Neuronal stem cell (in vitro differentiated cells): ENCODE results near the gene CPNE7.

ENCODE experiments used
- DNase-seq: peaks from one replicate; pipeline ENCODE4 v3.0.0-alpha.2; 2013; ENCODE audit warnings: low spot score
- H2AFZ ChIP-seq: one replicate; pipeline ENCODE4 v1.6.1; 2013; ENCODE audit warnings: mild to moderate bottlenecking, low read length, inconsistent platforms
- H2AK5ac ChIP-seq: 2 replicates; pipeline ENCODE4 v1.6.1; 2013; ENCODE audit warnings: low read depth, mild to moderate bottlenecking, inconsistent platforms, low read length, moderate library complexity, mixed read lengths
- H2BK120ac ChIP-seq: 2 replicates; pipeline ENCODE4 v1.6.1; 2013; ENCODE audit warnings: low read depth, mild to moderate bottlenecking, inconsistent platforms, low read length, moderate library complexity, mixed read lengths
- H2BK12ac ChIP-seq: one replicate; pipeline ENCODE4 v1.6.1; 2013; ENCODE audit warnings: low read length, inconsistent platforms
- H2BK15ac ChIP-seq: 2 replicates; pipeline ENCODE4 v1.6.1; 2013; ENCODE audit warnings: mild to moderate bottlenecking, low read length, inconsistent platforms, mixed read lengths
- H2BK5ac ChIP-seq: one replicate; pipeline ENCODE4 v1.6.1; 2013; ENCODE audit warnings: inconsistent platforms, mild to moderate bottlenecking, low read length, moderate library complexity
- H3K14ac ChIP-seq: one replicate; pipeline ENCODE4 v1.6.1; 2013; ENCODE audit warnings: low read length, inconsistent platforms
- H3K18ac ChIP-seq: 2 replicates; pipeline ENCODE4 v1.6.1; 2013; ENCODE audit warnings: low read length, inconsistent platforms
- H3K23ac ChIP-seq: 2 replicates; pipeline ENCODE4 v1.6.1; 2013; ENCODE audit warnings: low read depth, mild to moderate bottlenecking, mixed read lengths, low read length, inconsistent platforms; ENCODE audit not compliant: poor library complexity
- H3K27ac ChIP-seq: replicated peaks from 3 replicates; pipeline ENCODE4 v1.5.1; 2013; ENCODE audit warnings: low read length, inconsistent platforms
- H3K27me3 ChIP-seq, 3 experiments: 2 replicates each; pipeline ENCODE4 v1.6.1; 2013; ENCODE audit warnings: low read length in 3 of 3, mild to moderate bottlenecking in 2 of 3, inconsistent platforms in 1 of 3, low read depth in 1 of 3, mixed read lengths in 1 of 3, moderate library complexity in 1 of 3; ENCODE audit not compliant: control insufficient read depth in 3 of 3, insufficient read depth in 3 of 3
- H3K36me3 ChIP-seq, 2 donors: replicated peaks in 1 of 2; 2 replicates each; pipeline ENCODE4 v1.6.1; 2013; ENCODE audit warnings: low read length in 2 of 2; ENCODE audit not compliant: control insufficient read depth in 2 of 2, insufficient read depth in 2 of 2
- H3K4ac ChIP-seq: 2 replicates; pipeline ENCODE4 v1.6.1; 2013; ENCODE audit warnings: inconsistent platforms, mild to moderate bottlenecking, low read length, moderate library complexity
- H3K4me1 ChIP-seq, 2 donors: 1 replicate in 1 of 2; 2 replicates in 1 of 2; pipeline ENCODE4 v1.6.1; 2013; ENCODE audit warnings: low read length in 2 of 2, low read depth in 1 of 2; ENCODE audit not compliant: control insufficient read depth in 2 of 2, insufficient read depth in 1 of 2
- H3K4me2 ChIP-seq: one replicate; pipeline ENCODE4 v1.6.1; 2013; ENCODE audit warnings: mild to moderate bottlenecking, low read length, inconsistent platforms; ENCODE audit not compliant: insufficient read depth, poor library complexity, severe bottlenecking
- H3K4me3 ChIP-seq, 2 donors: 2 replicates each; pipeline ENCODE4 v1.5.1; 2013; ENCODE audit warnings: low read length in 2 of 2, mild to moderate bottlenecking in 2 of 2, inconsistent platforms in 1 of 2, moderate library complexity in 1 of 2
- H3K79me1 ChIP-seq: one replicate; pipeline ENCODE4 v1.6.1; 2013; ENCODE audit warnings: low read depth, mild to moderate bottlenecking, inconsistent platforms, low read length, moderate library complexity
- H3K9ac ChIP-seq: one replicate; pipeline ENCODE4 v1.6.1; 2013; ENCODE audit warnings: mild to moderate bottlenecking, low read depth, low read length, inconsistent platforms; ENCODE audit not compliant: poor library complexity
- H3K9me3 ChIP-seq, 2 donors: replicated peaks in 1 of 2; 2 replicates each; pipeline versions ENCODE3 to v1.6.1; 2013; ENCODE audit warnings: low read length in 2 of 2, mild to moderate bottlenecking in 2 of 2, inconsistent platforms in 1 of 2, low read depth in 1 of 2, mixed read lengths in 1 of 2, moderate library complexity in 1 of 2; ENCODE audit not compliant: control insufficient read depth in 2 of 2, insufficient read depth in 1 of 2
- H4K8ac ChIP-seq: one replicate; pipeline ENCODE4 v1.6.1; 2013; ENCODE audit warnings: low read depth, mild to moderate bottlenecking, inconsistent platforms, low read length, moderate library complexity
- H4K91ac ChIP-seq: one replicate; pipeline ENCODE4 v1.6.1; 2013; ENCODE audit warnings: low read length, low read depth, mild to moderate bottlenecking, inconsistent platforms; ENCODE audit not compliant: poor library complexity
- WGBS, 2 donors: extraction: QIAGEN DNeasy Blood & Tissue Kit; methylation state at CpG; one replicate each; pipeline ENCODE4 v1.1.7; 2013; ENCODE audit warnings: missing lambda C conversion rate in 2 of 2, mixed read lengths in 1 of 2; ENCODE audit not compliant: insufficient read length in 2 of 2, insufficient replicate concordance in 1 of 2; ENCODE audit errors: extremely low coverage in 2 of 2; 5-methylcytosine and 5-hydroxymethylcytosine counted together

CPNE7 gene

DNA sequence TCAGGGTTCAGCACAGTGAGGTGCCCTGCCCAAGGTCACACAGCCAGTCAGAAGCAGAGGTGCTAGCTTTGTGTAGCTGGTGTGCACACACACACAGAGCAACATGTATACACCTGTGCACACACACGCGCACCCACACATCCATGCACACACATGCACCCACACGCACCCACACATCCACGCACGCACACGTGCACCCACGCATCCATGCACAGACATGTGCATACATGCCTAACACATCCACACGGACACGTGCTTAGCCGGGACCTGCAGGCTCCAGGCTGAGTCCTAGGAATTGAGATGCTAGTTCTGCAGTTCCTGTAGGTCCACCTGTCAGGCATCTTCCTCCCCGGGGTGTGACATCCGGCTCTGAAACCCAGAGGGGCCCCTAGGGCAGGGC lies 24.9 kb downstream of the CPNE7 start:
- H3K4ac ChIP-seq = no peak overlapping the region
- H3K14ac ChIP-seq = no peak overlapping the region
- H3K36me3 ChIP-seq = no peaks in the 10 kb centered on the region
- H2AK5ac ChIP-seq = peak overlapping the region; percentile 89
- H3K4me2 ChIP-seq = no peak overlapping the region
- no peaks in the 10 kb centered on the region for H3K79me1 ChIP-seq
- no peak overlapping the region for H2BK120ac ChIP-seq
- no peak overlapping the region for H4K91ac ChIP-seq
- H4K8ac ChIP-seq = no peak overlapping the region
- H3K27me3 ChIP-seq = peaks cover 0 to 4% (median 0%) of the 10 kb centered on the region in 3 experiments
- no peak overlapping the region for H3K4me3 ChIP-seq
- H3K9me3 ChIP-seq = peaks cover 0 to 2% of the 10 kb centered on the region in 2 donors
- H2AFZ ChIP-seq = no peak overlapping the region
- H3K27ac ChIP-seq = no peak overlapping the region
- H3K9ac ChIP-seq = peak overlapping the region; percentile 87
- peak overlapping the region; percentile 59 for H2BK15ac ChIP-seq
- peak overlapping the region; percentile 86 for H2BK12ac ChIP-seq
- no CpG with 5 or more reads among the region's 12 CpGs for WGBS, 2 donors
- no peak overlapping the region for H2BK5ac ChIP-seq
- H3K23ac ChIP-seq = peak overlapping the region; percentile 83
- peak overlapping the region; percentile 77 for H3K18ac ChIP-seq
- DNase-seq = no peak
- peaks cover 20 to 35% of the 10 kb centered on the region in 2 donors for H3K4me1 ChIP-seq

DNA sequence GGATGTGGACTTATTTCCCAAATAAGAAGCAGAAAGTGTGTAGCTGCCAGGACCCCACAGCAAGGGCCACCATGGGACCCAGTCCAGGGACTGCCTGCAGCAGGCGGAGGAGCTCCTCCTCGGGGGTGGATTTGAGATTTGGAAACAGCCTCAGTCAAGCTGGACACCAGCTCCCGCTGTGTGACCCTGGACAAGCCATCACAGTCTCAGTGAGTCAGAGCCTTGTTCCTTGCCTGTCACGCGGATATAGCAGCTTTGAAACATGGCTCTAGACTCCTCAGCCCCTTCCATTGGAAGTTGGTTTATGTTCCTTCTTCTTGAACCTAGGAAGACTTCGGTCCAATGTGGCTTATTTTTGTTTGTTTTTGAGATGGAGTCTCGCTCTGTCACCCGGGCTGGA lies 25.4 kb downstream of the CPNE7 start:
- H3K23ac ChIP-seq = no peak overlapping the region
- H3K36me3 ChIP-seq = no peaks in the 10 kb centered on the region
- no peak overlapping the region for H2BK120ac ChIP-seq
- H3K14ac ChIP-seq = no peak overlapping the region
- H3K27ac ChIP-seq = no peak overlapping the region
- no peak overlapping the region for H3K9ac ChIP-seq
- no peak for DNase-seq
- H3K4ac ChIP-seq = no peak overlapping the region
- no peak overlapping the region for H3K18ac ChIP-seq
- no peak overlapping the region for H2AK5ac ChIP-seq
- H3K79me1 ChIP-seq = no peaks in the 10 kb centered on the region
- H3K4me1 ChIP-seq = peaks cover 20 to 35% of the 10 kb centered on the region in 2 donors
- H3K27me3 ChIP-seq = peaks cover 0 to 4% (median 0%) of the 10 kb centered on the region in 3 experiments
- no peak overlapping the region for H3K4me3 ChIP-seq
- H4K8ac ChIP-seq = no peak overlapping the region
- no peak overlapping the region for H2BK5ac ChIP-seq
- H2AFZ ChIP-seq = peak overlapping the region; percentile 17
- H3K4me2 ChIP-seq = no peak overlapping the region
- WGBS, 2 donors = no CpG with 5 or more reads among the region's 8 CpGs
- no peak overlapping the region for H4K91ac ChIP-seq
- H3K9me3 ChIP-seq = no peaks in the 10 kb centered on the region
- H2BK15ac ChIP-seq = peak overlapping the region; percentile 59
- no peak overlapping the region for H2BK12ac ChIP-seq

DNA sequence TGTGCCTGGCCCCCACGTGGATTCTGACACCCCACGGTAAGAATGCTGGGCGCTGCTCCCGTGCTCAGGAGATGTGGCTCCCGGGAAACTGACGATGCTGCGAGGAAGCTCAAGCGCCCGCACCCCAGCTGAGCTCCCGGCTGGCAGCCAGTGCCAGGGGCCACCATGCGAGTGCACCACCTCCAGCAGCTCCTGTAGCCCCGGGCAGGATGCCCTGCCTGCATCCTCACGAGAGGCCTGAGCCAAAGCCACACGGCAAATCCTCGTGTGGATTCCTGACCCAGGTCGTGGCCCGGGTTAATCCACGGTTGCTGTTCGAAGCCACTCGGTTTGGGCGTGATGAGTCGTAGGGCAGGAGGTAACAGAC lies 26.3 kb downstream of the CPNE7 start:
- H3K36me3 ChIP-seq = no peaks in the 10 kb centered on the region
- H3K9me3 ChIP-seq = no peaks in the 10 kb centered on the region
- H2BK12ac ChIP-seq = peak overlapping the region; percentile 90
- no peak overlapping the region for H2BK120ac ChIP-seq
- H3K18ac ChIP-seq = peak overlapping the region; percentile 96
- peak overlapping the region; percentile 53 for H2AFZ ChIP-seq
- H3K4me1 ChIP-seq = peaks cover 20 to 35% of the 10 kb centered on the region in 2 donors
- H3K4me3 ChIP-seq = no peak overlapping the region
- no peak overlapping the region for H3K4ac ChIP-seq
- H3K27me3 ChIP-seq = peaks cover 0 to 4% (median 0%) of the 10 kb centered on the region in 3 experiments
- no peak overlapping the region for H2BK5ac ChIP-seq
- no peaks in the 10 kb centered on the region for H3K79me1 ChIP-seq
- H3K14ac ChIP-seq = peak overlapping the region; percentile 56
- peak overlapping the region; percentile 93 for H2AK5ac ChIP-seq
- peak overlapping the region; percentile 58 for H2BK15ac ChIP-seq
- H3K4me2 ChIP-seq = no peak overlapping the region
- H4K91ac ChIP-seq = no peak overlapping the region
- no CpG with 5 or more reads among the region's 22 CpGs for WGBS, 2 donors
- H3K23ac ChIP-seq = no peak overlapping the region
- H3K9ac ChIP-seq = no peak overlapping the region
- DNase-seq = no peak
- no peak overlapping the region for H4K8ac ChIP-seq
- H3K27ac ChIP-seq = no peak overlapping the region

DNA sequence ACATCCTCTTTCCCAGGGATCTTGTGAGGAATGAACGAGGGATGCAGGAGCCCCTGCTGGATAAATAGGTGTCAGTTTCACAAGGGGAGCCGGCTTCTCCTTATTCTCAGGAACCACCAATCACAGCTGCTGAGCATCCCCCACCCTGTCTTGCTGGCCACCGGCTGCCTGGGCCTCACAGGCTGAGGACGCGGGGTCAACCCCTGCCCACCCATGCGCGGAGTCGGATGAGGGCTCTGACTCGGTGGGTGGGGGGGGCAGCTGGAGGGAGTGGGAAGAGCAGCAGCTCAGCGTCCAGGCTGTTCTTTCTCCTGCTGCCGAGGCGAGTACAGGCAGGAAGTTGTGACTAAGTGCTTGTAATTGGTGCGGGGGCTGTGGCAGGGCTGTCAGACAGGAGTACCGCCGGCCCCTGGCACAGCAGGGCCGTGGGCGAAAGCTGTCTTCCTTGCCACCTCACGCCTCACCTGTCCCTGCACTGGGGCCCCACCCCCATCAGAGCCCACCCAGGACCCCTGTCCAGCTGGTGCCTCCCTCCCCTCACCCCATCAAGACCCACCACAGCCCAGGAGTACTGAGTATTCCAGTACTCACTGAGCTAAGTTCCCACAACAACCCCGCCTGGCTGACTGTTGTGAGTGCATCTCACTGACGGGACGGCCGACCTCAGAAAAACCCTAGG lies 26.9 kb downstream of the CPNE7 start:
- no peaks in the 10 kb centered on the region for H3K79me1 ChIP-seq
- peak overlapping the region in 1 of 2 donors; percentile 12 for H3K4me3 ChIP-seq
- peak overlapping the region; percentile 58 for H2BK15ac ChIP-seq
- peak overlapping the region; percentile 73 for H3K23ac ChIP-seq
- peaks cover 20 to 35% of the 10 kb centered on the region in 2 donors for H3K4me1 ChIP-seq
- H4K91ac ChIP-seq = no peak overlapping the region
- no peak overlapping the region for H2BK5ac ChIP-seq
- no peak overlapping the region for H2BK120ac ChIP-seq
- peak overlapping the region; percentile 93 for H2AK5ac ChIP-seq
- H3K4me2 ChIP-seq = peak overlapping the region; percentile 49
- no CpG with 5 or more reads among the region's 22 CpGs for WGBS, 2 donors
- H3K9me3 ChIP-seq = no peaks in the 10 kb centered on the region
- DNase-seq = peak; percentile 70
- peak overlapping the region; percentile 69 for H3K18ac ChIP-seq
- no peak overlapping the region for H3K27ac ChIP-seq
- peaks cover 0 to 4% (median 0%) of the 10 kb centered on the region in 3 experiments for H3K27me3 ChIP-seq
- H3K36me3 ChIP-seq = no peaks in the 10 kb centered on the region
- H3K14ac ChIP-seq = peak overlapping the region; percentile 56
- no peak overlapping the region for H3K9ac ChIP-seq
- peak overlapping the region; percentile 53 for H3K4ac ChIP-seq
- no peak overlapping the region for H4K8ac ChIP-seq
- peak overlapping the region; percentile 53 for H2AFZ ChIP-seq
- peak overlapping the region; percentile 5 for H2BK12ac ChIP-seq
